Heart left ventricle (tissue), 13 donors: ENCODE data around the gene SPIRE1.

ENCODE experiments used
- POLR2A ChIP-seq, 2 donors: fragments of 450-650 bp; IDR thresholded peaks; one replicate each; pipeline ENCODE4 v1.6.1; 2017; ENCODE audit warnings: antibody characterized with exemption in 2 of 2, mild to moderate bottlenecking in 2 of 2, moderate library complexity in 2 of 2
- TF ChIP-seq, protein P1 (sequence below), 12 donors: fragments of 200-600 bp; sonication (generic) in 4 of 12; IDR thresholded peaks; one replicate each; pipeline versions ENCODE4 v1.5.0 to v1.8.0; 2018 to 2022; ENCODE audit warnings: antibody characterized with exemption in 12 of 12, mild to moderate bottlenecking in 5 of 12
- donor health status: ischemic (EF 13 %, LVEDD 7.1; RV severe dilation, severe dysfunction).
- donor health status: DM: no; HTN: yes; CAD: no.
- donor health status: DM: no; HTN: no; CAD: no.
- donor health status: ischemic (EF 25% LVEDD 6.9; RV normal size, moderate dysfunction).
- donor health status: ischemic (EF 25% LVEDD 5.7; RV mildly dilated, moderate dysfunction).
- donor health status: ischemic (EF 35%, LVEDD 5.7; RV mildly dilated, moderate dysfunction).
- donor health status: nonischemic (EF 11% LVEDD 7.7; RV severe dilation, severe dysfunction).
- donor health status: DM: yes; HTN: yes; CAD: no.
- donor health status: PGD.
- donor health status: ischemic (EF 29% LVEDD 5.4; RV normal size, mild dysfunction).
- donor health status: nonischemic (EF 23%, LVEDD 6.1; RV moderate dilation, normal function).

DNA sequence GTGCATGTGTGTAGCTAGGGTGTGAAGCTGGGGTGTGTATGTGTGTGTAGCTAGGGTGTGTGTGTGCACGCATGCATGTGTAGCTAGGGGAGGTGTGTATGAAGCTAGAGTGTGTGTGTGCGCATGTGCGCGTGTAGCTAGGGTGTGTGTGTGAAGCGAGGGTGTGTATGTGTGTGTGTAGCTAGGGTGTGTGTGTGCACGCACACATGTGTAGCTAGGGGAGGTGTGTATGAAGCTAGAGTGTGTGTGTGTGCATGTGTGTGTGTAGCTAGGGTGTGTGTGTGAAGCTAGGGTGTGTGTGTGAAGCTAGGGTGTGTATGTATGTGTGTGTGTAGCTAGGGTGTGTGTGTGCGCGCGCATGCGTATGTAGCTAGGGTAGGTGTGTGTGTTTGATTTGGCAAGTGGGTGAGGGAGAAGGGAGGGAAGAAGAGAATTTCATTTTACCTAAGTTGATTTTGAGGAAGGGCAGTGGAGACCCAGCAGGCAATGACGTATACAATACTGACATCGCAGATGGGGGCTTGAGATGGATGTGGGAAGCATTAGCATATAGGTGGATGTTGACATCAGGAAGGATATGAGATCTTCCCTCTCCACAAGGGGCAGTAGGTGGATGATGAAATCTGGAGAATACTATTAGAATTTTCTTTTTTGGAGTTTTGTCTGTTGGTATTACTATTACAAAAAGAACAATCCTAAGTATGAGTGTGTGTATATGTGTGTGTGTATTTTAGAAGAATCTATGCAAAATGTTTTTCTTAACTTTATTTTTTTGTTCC lies 179.4 kb downstream of the SPIRE1 start:
- TF ChIP-seq POLR2A (IDR thresholded peaks at IDR 0.05): no peak
- TF ChIP-seq, protein P1, sequence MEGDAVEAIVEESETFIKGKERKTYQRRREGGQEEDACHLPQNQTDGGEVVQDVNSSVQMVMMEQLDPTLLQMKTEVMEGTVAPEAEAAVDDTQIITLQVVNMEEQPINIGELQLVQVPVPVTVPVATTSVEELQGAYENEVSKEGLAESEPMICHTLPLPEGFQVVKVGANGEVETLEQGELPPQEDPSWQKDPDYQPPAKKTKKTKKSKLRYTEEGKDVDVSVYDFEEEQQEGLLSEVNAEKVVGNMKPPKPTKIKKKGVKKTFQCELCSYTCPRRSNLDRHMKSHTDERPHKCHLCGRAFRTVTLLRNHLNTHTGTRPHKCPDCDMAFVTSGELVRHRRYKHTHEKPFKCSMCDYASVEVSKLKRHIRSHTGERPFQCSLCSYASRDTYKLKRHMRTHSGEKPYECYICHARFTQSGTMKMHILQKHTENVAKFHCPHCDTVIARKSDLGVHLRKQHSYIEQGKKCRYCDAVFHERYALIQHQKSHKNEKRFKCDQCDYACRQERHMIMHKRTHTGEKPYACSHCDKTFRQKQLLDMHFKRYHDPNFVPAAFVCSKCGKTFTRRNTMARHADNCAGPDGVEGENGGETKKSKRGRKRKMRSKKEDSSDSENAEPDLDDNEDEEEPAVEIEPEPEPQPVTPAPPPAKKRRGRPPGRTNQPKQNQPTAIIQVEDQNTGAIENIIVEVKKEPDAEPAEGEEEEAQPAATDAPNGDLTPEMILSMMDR (IDR thresholded peaks at IDR 0.05): no peak
